EH (cell line): ENCODE results near the gene TNPO1.
A peak's percentile ranks its signal among the peaks of the same experiment; 100 is the strongest.
"Not testable (repeated sequence)": the region's sequence is repeated elsewhere in the genome, so short reads cannot be mapped to it uniquely, and the experiment has no call there.

ENCODE experiments used
- DNase-seq: peaks from one replicate; pipeline ENCODE4 v3.0.0-alpha.2; 2015; ENCODE audit warnings: low read depth

The TNPO1 gene

GRCh38 chr5:72854419-72854818, 38.0 kb downstream of the TNPO1 start:
- DNase-seq = no peak

DNA sequence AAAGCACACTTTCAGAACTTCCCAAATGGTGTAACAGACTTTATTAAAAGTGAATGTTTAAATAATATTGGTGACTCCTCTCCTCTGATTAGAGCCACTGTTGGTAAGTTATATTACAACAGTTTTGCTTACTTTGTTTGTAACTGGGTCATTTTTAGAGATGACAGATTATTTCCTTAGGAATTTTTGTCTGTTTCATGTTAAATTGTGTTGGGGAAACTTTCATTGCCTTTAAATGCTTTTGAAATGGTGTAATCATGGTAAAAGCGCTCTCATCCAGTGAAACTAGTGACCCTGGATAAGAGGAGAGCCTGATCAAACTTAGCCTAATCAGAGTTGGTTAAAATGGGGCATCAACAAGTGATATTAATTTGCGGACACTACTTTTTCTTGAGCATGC, 39.4 kb downstream of the TNPO1 start:
- peak; percentile 42 for DNase-seq

DNA sequence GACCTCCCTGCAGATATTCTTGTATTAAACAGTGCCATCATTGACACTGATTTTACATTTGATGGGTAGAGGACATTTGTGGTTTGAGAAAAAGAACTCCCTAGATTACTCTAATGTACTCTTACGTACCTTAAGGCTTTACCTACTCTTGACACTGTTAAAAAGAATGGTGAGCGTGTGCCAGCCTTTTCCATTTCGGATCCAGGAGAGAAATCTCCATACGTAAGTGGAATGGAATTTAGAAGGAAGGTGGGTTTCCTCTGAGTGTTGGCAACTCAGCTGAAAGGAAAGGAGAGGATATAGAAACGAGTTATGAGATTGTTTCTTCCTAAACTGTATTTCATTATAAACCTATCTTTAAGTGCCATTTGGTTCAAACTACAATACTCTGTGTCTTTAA, 40.9 kb downstream of the TNPO1 start:
- DNase-seq = no peak

DNA sequence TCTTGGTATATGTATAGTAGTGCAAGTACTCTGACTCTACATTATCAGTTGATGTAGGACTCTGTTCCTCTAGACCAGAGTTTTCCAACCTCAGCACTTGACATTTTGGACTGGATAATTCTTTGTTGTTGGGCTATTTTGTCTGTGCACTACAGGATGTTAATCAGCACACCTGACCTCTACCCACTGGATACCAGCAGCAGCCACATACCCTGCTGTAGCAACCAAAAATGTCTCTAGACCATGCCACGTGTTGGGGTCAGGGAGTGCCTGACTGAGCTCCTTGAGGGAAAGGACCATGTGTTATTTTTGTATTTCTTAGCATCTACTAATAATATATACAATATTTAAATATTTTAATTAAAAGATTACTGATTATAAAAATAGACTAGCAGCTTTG, 42.7 kb downstream of the TNPO1 start:
- DNase-seq = no peak

- DNase-seq = peak; percentile 87
Observed at GRCh38 chr5:72860499-72860898, 44.0 kb downstream of the TNPO1 start.

GRCh38 chr5:72871366-72872024, 55.0 kb downstream of the TNPO1 start:
- DNase-seq = peak; percentile 21

DNA sequence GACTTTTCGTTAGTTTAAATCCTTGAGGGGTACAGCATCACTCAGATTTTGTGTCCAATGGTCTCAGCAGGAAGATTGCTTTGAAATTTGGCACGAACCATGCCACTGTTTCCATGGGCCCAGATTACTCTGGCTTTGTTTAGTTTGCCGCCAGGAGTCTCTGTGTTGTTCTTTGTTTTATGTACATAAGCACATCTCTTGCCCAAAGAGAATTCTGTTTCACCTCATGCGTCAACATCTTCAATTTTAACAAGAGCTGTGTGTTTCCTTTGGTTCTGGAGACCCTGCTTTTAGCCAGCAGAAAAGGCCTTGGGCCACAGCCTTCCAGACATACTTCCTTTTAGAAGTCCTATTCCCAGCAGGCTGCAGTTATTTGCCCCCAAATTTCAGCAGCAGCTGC, 62.4 kb downstream of the TNPO1 start:
- no peak for DNase-seq

GRCh38 chr5:72882989-72883388, 66.5 kb downstream of the TNPO1 start:
- DNase-seq = no peak

- no peak for DNase-seq
Observed at GRCh38 chr5:72883850-72884249, 67.4 kb downstream of the TNPO1 start.

GRCh38 chr5:72884892-72885291, 68.4 kb downstream of the TNPO1 start:
- no peak for DNase-seq

DNA sequence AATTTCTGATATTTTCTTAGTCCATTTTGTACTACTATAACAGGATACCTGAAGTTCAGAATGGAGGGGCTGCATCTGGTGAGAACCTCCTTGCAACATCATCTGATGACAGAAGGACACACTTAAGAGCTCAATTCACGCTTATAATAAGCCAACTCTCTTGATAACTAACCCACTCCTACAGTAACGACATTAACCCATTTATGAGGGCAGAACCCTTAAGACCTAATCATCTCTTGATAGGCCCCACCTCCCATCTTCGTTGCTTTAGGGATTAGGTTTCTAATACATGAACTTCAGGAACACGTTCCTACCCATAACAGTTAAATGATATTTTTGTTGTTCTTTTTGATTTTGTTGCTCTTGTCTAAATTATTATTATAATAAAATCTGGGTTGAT, 69.4 kb downstream of the TNPO1 start:
- no peak for DNase-seq

DNA sequence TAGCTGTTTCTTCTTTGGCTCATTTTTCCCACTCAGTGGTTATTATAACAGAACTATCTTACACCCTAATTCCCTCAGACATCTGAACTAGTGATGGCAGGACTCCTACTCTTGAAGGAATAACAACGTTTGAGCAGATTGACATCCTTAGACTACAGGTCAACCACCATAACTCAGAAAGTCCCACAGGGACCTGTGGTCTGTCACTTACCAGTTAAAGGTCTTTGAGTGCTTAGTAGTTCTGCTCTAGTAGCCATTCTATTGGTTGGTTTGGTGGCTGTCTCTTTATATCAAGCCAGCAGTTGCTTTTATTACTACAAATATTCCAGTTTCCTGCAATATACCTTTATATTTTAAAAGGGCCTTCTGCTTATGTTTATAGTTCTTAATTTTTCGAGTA, 72.1 kb downstream of the TNPO1 start:
- no peak for DNase-seq

DNA sequence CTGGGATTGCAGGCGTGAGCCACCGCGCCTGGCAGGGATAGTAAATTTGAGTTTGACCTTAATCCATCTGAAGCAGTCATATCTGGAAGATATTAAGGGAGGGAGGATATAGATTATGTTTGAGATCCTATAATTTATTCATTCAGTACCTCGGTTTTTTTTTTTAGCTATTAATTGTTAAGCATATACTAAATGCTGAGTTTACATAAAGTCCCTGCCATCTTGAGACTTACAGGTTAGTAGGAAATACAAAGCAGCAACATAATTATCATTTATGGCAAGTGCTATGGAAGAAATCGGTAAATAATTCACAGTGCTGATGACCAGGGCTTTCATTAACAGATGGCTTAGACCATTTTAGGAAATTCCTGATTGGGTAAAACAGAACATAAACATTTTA, 72.9 kb downstream of the TNPO1 start:
- no peak for DNase-seq

- no peak for DNase-seq
Observed at GRCh38 chr5:72892846-72893245, 76.4 kb downstream of the TNPO1 start.

GRCh38 chr5:72895758-72896157, 79.3 kb downstream of the TNPO1 start:
- no peak for DNase-seq

DNA sequence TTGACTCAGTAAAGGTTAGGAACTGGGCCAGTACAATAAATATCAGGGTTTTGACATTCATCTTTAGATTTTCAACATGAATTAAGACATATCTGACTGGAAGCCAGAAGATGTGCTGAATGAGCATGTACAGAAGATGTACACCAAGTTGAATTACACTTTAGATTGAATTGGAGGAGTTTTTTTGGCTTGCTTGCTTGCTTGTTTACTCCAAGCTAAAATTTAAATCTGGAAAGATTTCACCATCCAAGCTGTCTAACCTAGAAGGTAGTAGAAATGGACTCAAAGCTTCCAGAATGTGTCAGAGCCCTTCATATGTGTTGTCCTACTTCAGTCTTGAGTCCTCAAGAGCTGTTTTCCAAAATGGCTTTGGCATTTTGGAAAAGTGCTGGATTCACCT, 90.3 kb downstream of the TNPO1 start:
- no peak for DNase-seq

DNA sequence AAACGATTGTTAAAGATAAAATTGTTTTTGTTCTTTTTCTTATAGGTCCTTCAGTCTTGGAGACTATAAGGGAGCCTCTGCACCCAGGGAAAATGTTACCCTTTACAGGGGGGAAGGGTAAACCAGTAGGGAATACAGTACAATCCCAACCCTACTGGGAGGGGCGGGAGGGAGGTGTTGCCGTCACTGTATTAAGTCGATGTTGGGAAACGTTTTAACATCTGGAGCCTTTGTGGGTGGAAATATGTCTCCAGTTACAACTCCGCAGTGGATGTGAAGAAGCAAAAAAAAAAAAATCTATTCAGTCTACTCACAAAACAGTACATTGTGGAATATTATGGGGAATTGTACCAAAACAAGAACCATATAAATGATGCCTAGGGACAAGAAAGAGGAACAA, 92.2 kb downstream of the TNPO1 start:
- DNase-seq = no peak

- DNase-seq = no peak
Observed at GRCh38 chr5:72917371-72917776, 100.9 kb downstream of the TNPO1 start.

GRCh38 chr5:72920690-72921502, 104.4 kb downstream of the TNPO1 start:
- peak; percentile 60 for DNase-seq

- DNase-seq = no peak
Observed at GRCh38 chr5:72921886-72922285, 105.4 kb downstream of the TNPO1 start.

- DNase-seq = no peak
Observed at GRCh38 chr5:72922422-72922821, 106.0 kb downstream of the TNPO1 start.

DNA sequence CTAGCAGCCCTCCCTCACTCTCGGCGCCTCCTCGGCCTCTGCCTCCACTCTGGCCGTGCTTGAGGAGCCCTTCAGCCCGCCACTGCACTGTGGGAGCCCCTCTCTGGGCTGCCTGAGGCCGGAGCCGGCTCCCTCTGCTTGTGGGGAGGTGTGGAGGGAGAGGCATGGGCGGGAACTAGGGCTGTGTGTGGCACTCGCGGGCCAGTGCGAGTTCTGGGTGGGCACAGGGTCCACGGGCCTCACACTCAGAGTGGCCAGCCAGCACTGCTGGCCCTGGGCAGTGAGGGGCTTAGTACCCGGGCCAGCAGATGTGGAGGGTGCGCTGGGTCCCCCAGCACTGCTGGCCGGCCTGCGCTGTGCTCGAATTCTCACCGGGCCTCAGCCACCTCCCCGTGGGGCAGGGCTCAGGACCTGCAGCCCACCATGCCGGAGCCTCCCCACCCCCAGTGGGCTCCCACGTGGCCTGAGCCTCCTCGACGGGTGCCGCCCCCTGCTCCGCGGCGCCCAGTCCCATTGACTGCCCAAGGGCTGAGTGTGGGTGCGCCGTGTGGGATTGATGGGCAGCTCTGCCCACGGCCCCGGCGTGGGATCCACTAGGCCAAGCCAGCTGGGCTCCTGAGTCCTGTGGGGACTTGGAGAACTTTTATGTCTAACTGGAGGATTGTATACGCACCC, 109.0 kb downstream of the TNPO1 start:
- no peak for DNase-seq

DNA sequence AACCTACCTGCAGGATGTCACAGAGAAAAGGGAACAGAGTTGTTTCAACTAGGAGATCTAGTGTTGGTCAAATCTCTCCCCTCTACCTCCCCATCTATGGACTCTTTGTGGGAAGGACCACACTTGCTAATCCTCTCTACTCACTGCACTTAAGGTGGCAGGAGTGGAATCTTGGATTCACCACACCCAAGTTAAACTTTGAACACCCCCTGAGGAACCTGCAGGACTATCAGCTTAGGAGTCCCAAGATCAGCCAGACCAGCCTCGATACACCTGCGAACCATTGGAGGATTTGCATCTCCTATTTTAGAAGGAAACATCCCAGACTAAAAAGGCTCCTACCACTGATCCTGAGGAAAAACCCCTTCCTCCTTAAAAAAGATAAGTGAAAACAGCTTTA, 116.2 kb downstream of the TNPO1 start:
- not testable (repeated sequence) for DNase-seq
